PC-9 (cell line): Measurements from ENCODE around the gene TSR3. TPM values are rescaled to one million over a fixed set of nuclear protein-coding genes. Genes with fewer than 3 reads are reported as not detected.
"Not testable (repeated sequence)": the region's sequence is repeated elsewhere in the genome, so short reads cannot be mapped to it uniquely, and the experiment has no call there.

ENCODE experiments used
- BruUV-seq: library from RNA; stranded (reverse); fragments of 400-500 nt; replicated peaks from 2 replicates; lab custom pipeline; 2021; lab: Mats Ljungman, UMichigan
- CTCF ChIA-PET: fragments of 300-600 bp; sonication (Branson Sonifier 250); formaldehyde crosslinking; loops from one replicate; lab custom pipeline; 2022; ENCODE audit warnings: antibody characterized with exemption; lab: Charles Lee
- POLR2A ChIA-PET: fragments of 300-600 bp; sonication (Branson Sonifier 250); formaldehyde crosslinking; loops from one replicate; lab custom pipeline; 2022; ENCODE audit warnings: antibody characterized with exemption; ENCODE audit not compliant: unreplicated experiment; lab: Charles Lee
- DNase-seq, 2 experiments: peaks; one replicate each; pipeline versions ENCODE4 v3.0.0 to v3.0.0-alpha.2; 2015 to 2022; ENCODE audit warnings: mixed read lengths in 1 of 2
- H2AFZ ChIP-seq: fragments of 200-600 bp; sonication (generic); 2 replicates; pipeline ENCODE4 v1.8.1; 2017; ENCODE audit warnings: antibody characterized with exemption
- H3F3A ChIP-seq: fragments of 200-600 bp; sonication (generic); 2 replicates; pipeline ENCODE4 v1.8.1; 2017; ENCODE audit warnings: antibody characterized with exemption, mild to moderate bottlenecking, low read depth; ENCODE audit not compliant: insufficient read depth
- H3K27ac ChIP-seq: fragments of 200-600 bp; sonication (generic); 2 replicates; pipeline ENCODE4 v1.6.1; 2016; ENCODE audit warnings: mixed run types
- H3K27me3 ChIP-seq: fragments of 200-600 bp; sonication (generic); 2 replicates; pipeline ENCODE4 v1.6.1; 2016; ENCODE audit warnings: low read depth, mixed run types; ENCODE audit not compliant: insufficient read depth
- H3K36me3 ChIP-seq: fragments of 200-600 bp; sonication (generic); 2 replicates; pipeline ENCODE4 v1.6.1; 2016; ENCODE audit warnings: low read depth, mixed run types
- H3K4me1 ChIP-seq: fragments of 200-600 bp; sonication (generic); replicated peaks from 2 replicates; pipeline ENCODE4 v1.6.1; 2016; ENCODE audit warnings: mixed run types; ENCODE audit not compliant: insufficient read depth
- H3K4me2 ChIP-seq: fragments of 200-600 bp; sonication (generic); 2 replicates; pipeline ENCODE4 v1.6.1; 2017; ENCODE audit warnings: mixed run types
- H3K4me3 ChIP-seq: fragments of 200-600 bp; sonication (generic); 2 replicates; pipeline ENCODE4 v1.6.1; 2016; ENCODE audit warnings: mixed run types
- H3K79me2 ChIP-seq: fragments of 200-600 bp; sonication (generic); 2 replicates; pipeline ENCODE4 v1.6.1; 2017; ENCODE audit warnings: low read depth, mixed run types
- H3K9me2 ChIP-seq: fragments of 200-600 bp; sonication (generic); 2 replicates; pipeline ENCODE4 v1.8.1; 2017; ENCODE audit warnings: mild to moderate bottlenecking; ENCODE audit not compliant: insufficient read depth
- H3K9me3 ChIP-seq: fragments of 200-600 bp; sonication (generic); 2 replicates; pipeline ENCODE4 v1.8.1; 2016; ENCODE audit warnings: low read depth; ENCODE audit not compliant: insufficient read depth
- H4K20me1 ChIP-seq: fragments of 200-600 bp; sonication (generic); 2 replicates; pipeline ENCODE4 v1.8.1; 2017; ENCODE audit not compliant: insufficient read depth
- CTCF ChIP-seq: fragments of 200-600 bp; sonication (generic); conservative IDR thresholded peaks from 2 replicates; pipeline ENCODE4 v1.6.1; 2017; ENCODE audit warnings: mixed run types, antibody characterized with exemption, mild to moderate bottlenecking, moderate library complexity
- EZH2 ChIP-seq: fragments of 200-600 bp; sonication (generic); IDR thresholded peaks from 2 replicates; pipeline ENCODE4 v1.8.0; 2017; ENCODE audit warnings: antibody characterized with exemption, low read depth
- intact Hi-C: fragments of 100-400 bp; cut with micrococcal nuclease; formaldehyde crosslinking; loops from one replicate; pipeline ENCODE4 v1.10.0; 2022; ENCODE audit not compliant: unreplicated experiment
- total RNA-seq: library from RNA; stranded (reverse); gene quantifications from 2 replicates; pipeline ENCODE4 v1.2.3, GENCODE V29; 2021

The TSR3 gene
- total RNA-seq, 1 experiment from 2014 or later: 69.5 TPM

- Histone ChIP-seq H4K20me1 (no peaks in the 10 kb centered on the region), H3K27me3 (no peaks in the 10 kb centered on the region), H3K4me3 (peak overlapping the region; percentile 49; the same call in 1 of the 2 replicates), H3K4me1 (peaks cover 15% of the 10 kb centered on the region), H3K27ac (no peak overlapping the region), H3K9me3 (no peaks in the 10 kb centered on the region), H2AFZ (peak overlapping the region; percentile 71; the same call in 1 of the 2 replicates), H3K9me2 (no peaks in the 10 kb centered on the region), H3K79me2 (no peaks in the 10 kb centered on the region), H3K36me3 (no peaks in the 10 kb centered on the region), H3F3A (peaks cover 9% of the 10 kb centered on the region; the same call in 1 of the 2 replicates), H3K4me2 (peak overlapping the region; percentile 82)
- DNase-seq: no peak
- intact Hi-C loops: loop anchor here (5.0 kb wide), 1 partner anchor 281 kb away; the partner anchor contains the start of genes CRAMP1 and IFT140
- TSS peak; percentile 87 for BruUV-seq
- no peak for TF ChIP-seq EZH2
- ChIA-PET CTCF (interaction anchor here (0.6 kb wide), 2 partner anchors 28 to 89 kb away, joined by 3 to 10 read pairs; no protein-coding TSS in a partner anchor), POLR2A (interaction anchor here (0.6 to 1.2 kb wide), 4 partner anchors 12 to 90 kb away, joined by 3 to 14 read pairs (median 6); partner anchors contain the start of gene UQCC4)
Observed at GRCh38 chr16:1330931-1331711, 20.6 kb downstream of the TSR3 start.

- H3K4me1 ChIP-seq: peaks cover 15% of the 10 kb centered on the region
- intact Hi-C loops: loop anchor here (5.0 kb wide), 1 partner anchor 282 kb away; the partner anchor contains the start of genes CRAMP1 and IFT140
- H3K36me3 ChIP-seq: no peaks in the 10 kb centered on the region
- H3K27me3 ChIP-seq: no peaks in the 10 kb centered on the region
- no peaks in the 10 kb centered on the region for H3K79me2 ChIP-seq
- no peak overlapping the region for H3K4me2 ChIP-seq
- H2AFZ ChIP-seq: no peak overlapping the region
- ChIA-PET POLR2A (no interaction called here), CTCF (interaction anchor here (0.6 kb wide), 2 partner anchors 28 to 89 kb away, joined by 3 to 10 read pairs; no protein-coding TSS in a partner anchor)
- BruUV-seq: no TSS peak
- TF ChIP-seq CTCF: peak; percentile 66
- no peak for TF ChIP-seq EZH2
- DNase-seq: no peak
- no peak overlapping the region for H3K4me3 ChIP-seq
- peaks cover 12% of the 10 kb centered on the region; the same call in 1 of the 2 replicates for H3F3A ChIP-seq
- H3K9me3 ChIP-seq: no peaks in the 10 kb centered on the region
- no peak overlapping the region for H3K27ac ChIP-seq
- H3K9me2 ChIP-seq: no peaks in the 10 kb centered on the region
- H4K20me1 ChIP-seq: no peaks in the 10 kb centered on the region
Observed at GRCh38 chr16:1330260-1330914, 21.3 kb downstream of the TSR3 start.

- intact Hi-C loops, H3K4me2 ChIP-seq, H3K9me3 ChIP-seq, DNase-seq, H3K4me3 ChIP-seq, H3K27ac ChIP-seq, H3K9me2 ChIP-seq, H3K27me3 ChIP-seq, BruUV-seq, H3K79me2 ChIP-seq, H4K20me1 ChIP-seq, CTCF ChIA-PET, H2AFZ ChIP-seq, POLR2A ChIA-PET, H3K36me3 ChIP-seq: not testable (repeated sequence)
- H3F3A ChIP-seq: peaks cover 13% of the 10 kb centered on the region; the same call in 1 of the 2 replicates
- peaks cover 15% of the 10 kb centered on the region for H3K4me1 ChIP-seq
Observed at GRCh38 chr16:1328961-1329360, 22.7 kb downstream of the TSR3 start.

DNA sequence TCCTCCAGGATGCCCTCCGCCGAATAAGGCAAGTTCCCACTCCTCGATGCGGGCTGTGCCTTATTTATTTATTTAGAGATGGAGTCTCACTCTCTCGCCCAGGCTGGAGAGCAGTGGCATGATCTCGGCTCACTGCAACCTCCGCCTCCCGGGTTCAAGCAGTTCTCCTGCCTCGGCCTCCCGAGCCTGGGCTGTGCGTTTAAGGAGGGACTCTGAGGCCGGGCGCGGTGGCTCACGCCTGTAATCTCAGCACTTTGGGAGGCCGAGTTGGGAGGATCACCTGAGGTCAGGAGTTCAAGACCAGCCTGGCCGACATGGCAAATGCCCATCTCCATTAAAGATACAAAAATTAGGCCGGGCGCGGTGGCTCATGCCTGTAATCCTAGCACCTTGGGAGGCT lies 23.5 kb downstream of the TSR3 start:
- intact Hi-C loops, DNase-seq, H3K79me2 ChIP-seq, H3K4me3 ChIP-seq, POLR2A ChIA-PET, H3K27me3 ChIP-seq, H4K20me1 ChIP-seq, H3K9me2 ChIP-seq, H3K36me3 ChIP-seq, H3K9me3 ChIP-seq, H3K4me2 ChIP-seq, H3K27ac ChIP-seq, CTCF ChIA-PET, BruUV-seq, H2AFZ ChIP-seq: not testable (repeated sequence)
- Histone ChIP-seq H3F3A (peaks cover 13% of the 10 kb centered on the region; the same call in 1 of the 2 replicates), H3K4me1 (peaks cover 15% of the 10 kb centered on the region)
